ENCODE measurements around the gene MATR3.

MATR3 gene

GRCh38 chr5:139295346-139296057 is 2.0 kb downstream of the MATR3 start:
- Mint-ChIP-seq H3K27me3 (no peaks in the 10 kb centered on the region), H3K4me1 (peaks cover 50% of the 10 kb centered on the region), H3K27ac (ENCODE audit: low read depth) (peak overlapping the region; percentile 96), H3K36me3 (ENCODE audit: insufficient read depth) (peaks cover 40% of the 10 kb centered on the region), H3K4me3 (peak overlapping the region; percentile 97), H3K9me3 (no peaks in the 10 kb centered on the region)
- ATAC-seq (replicated peaks; ENCODE audit: extremely low read depth, poor library complexity, severe bottlenecking) (no peak), DNase-seq (ENCODE audit: low spot score in 2 of 2) (no peak)

- no peak for DNase-seq (ENCODE audit: low spot score in 2 of 2)
- H3K27me3 Mint-ChIP-seq: no peaks in the 10 kb centered on the region
- H3K4me3 Mint-ChIP-seq: peak overlapping the region; percentile 97
- no peak for ATAC-seq (replicated peaks; ENCODE audit: extremely low read depth, poor library complexity, severe bottlenecking)
- H3K27ac Mint-ChIP-seq (ENCODE audit: low read depth): peak overlapping the region; percentile 96
- no peaks in the 10 kb centered on the region for H3K9me3 Mint-ChIP-seq
- peaks cover 45% of the 10 kb centered on the region for H3K36me3 Mint-ChIP-seq (ENCODE audit: insufficient read depth)
- peaks cover 55% of the 10 kb centered on the region for H3K4me1 Mint-ChIP-seq
Measured at GRCh38 chr5:139296198-139296597, 2.7 kb downstream of the MATR3 start.

- H3K36me3 Mint-ChIP-seq (ENCODE audit: insufficient read depth): peaks cover 47% of the 10 kb centered on the region
- peak overlapping the region; percentile 97 for H3K4me3 Mint-ChIP-seq
- no peak for DNase-seq (ENCODE audit: low spot score in 2 of 2)
- H3K9me3 Mint-ChIP-seq: no peaks in the 10 kb centered on the region
- ATAC-seq (replicated peaks; ENCODE audit: extremely low read depth, poor library complexity, severe bottlenecking): no peak
- H3K4me1 Mint-ChIP-seq: peaks cover 62% of the 10 kb centered on the region
- peak overlapping the region; percentile 66 for H3K27ac Mint-ChIP-seq (ENCODE audit: low read depth)
- H3K27me3 Mint-ChIP-seq: no peaks in the 10 kb centered on the region
Measured at GRCh38 chr5:139296862-139297326, 3.4 kb downstream of the MATR3 start.

GRCh38 chr5:139297439-139298133 is 4.0 kb downstream of the MATR3 start:
- Mint-ChIP-seq H3K4me3 (peak overlapping the region; percentile 36), H3K9me3 (no peaks in the 10 kb centered on the region), H3K36me3 (ENCODE audit: insufficient read depth) (peaks cover 48% of the 10 kb centered on the region), H3K27ac (ENCODE audit: low read depth) (peak overlapping the region; percentile 66), H3K27me3 (no peaks in the 10 kb centered on the region), H3K4me1 (peaks cover 65% of the 10 kb centered on the region)
- ATAC-seq (replicated peaks; ENCODE audit: extremely low read depth, poor library complexity, severe bottlenecking) (no peak), DNase-seq (ENCODE audit: low spot score in 2 of 2) (no peak)

GRCh38 chr5:139298242-139298641 is 4.7 kb downstream of the MATR3 start:
- peaks cover 44% of the 10 kb centered on the region for H3K36me3 Mint-ChIP-seq (ENCODE audit: insufficient read depth)
- H3K27me3 Mint-ChIP-seq: no peaks in the 10 kb centered on the region
- DNase-seq (ENCODE audit: low spot score in 2 of 2): no peak
- peak overlapping the region; percentile 36 for H3K4me3 Mint-ChIP-seq
- peaks cover 68% of the 10 kb centered on the region for H3K4me1 Mint-ChIP-seq
- ATAC-seq (replicated peaks; ENCODE audit: extremely low read depth, poor library complexity, severe bottlenecking): no peak
- peak overlapping the region; percentile 66 for H3K27ac Mint-ChIP-seq (ENCODE audit: low read depth)
- H3K9me3 Mint-ChIP-seq: no peaks in the 10 kb centered on the region

- peaks cover 34% of the 10 kb centered on the region for H3K36me3 Mint-ChIP-seq (ENCODE audit: insufficient read depth)
- DNase-seq (ENCODE audit: low spot score in 2 of 2): no peak
- H3K4me1 Mint-ChIP-seq: peaks cover 80% of the 10 kb centered on the region
- no peaks in the 10 kb centered on the region for H3K27me3 Mint-ChIP-seq
- H3K9me3 Mint-ChIP-seq: no peaks in the 10 kb centered on the region
- peak overlapping the region; percentile 66 for H3K27ac Mint-ChIP-seq (ENCODE audit: low read depth)
- H3K4me3 Mint-ChIP-seq: peak overlapping the region; percentile 36
- ATAC-seq (replicated peaks; ENCODE audit: extremely low read depth, poor library complexity, severe bottlenecking): peak; percentile 56
Measured at GRCh38 chr5:139299486-139299885, 5.9 kb downstream of the MATR3 start.

- H3K27me3 Mint-ChIP-seq: no peaks in the 10 kb centered on the region
- no peak for ATAC-seq (replicated peaks; ENCODE audit: extremely low read depth, poor library complexity, severe bottlenecking)
- DNase-seq (ENCODE audit: low spot score in 2 of 2): no peak
- H3K4me3 Mint-ChIP-seq: peak overlapping the region; percentile 51
- peaks cover 83% of the 10 kb centered on the region for H3K4me1 Mint-ChIP-seq
- H3K9me3 Mint-ChIP-seq: no peaks in the 10 kb centered on the region
- H3K27ac Mint-ChIP-seq (ENCODE audit: low read depth): peak overlapping the region; percentile 32
- H3K36me3 Mint-ChIP-seq (ENCODE audit: insufficient read depth): peaks cover 20% of the 10 kb centered on the region
Measured at GRCh38 chr5:139301808-139302499, 8.4 kb downstream of the MATR3 start.

GRCh38 chr5:139304391-139305324 is 11.1 kb downstream of the MATR3 start:
- peak overlapping the region; percentile 58 for H3K4me3 Mint-ChIP-seq

GRCh38 chr5:139306197-139306596 is 12.7 kb downstream of the MATR3 start:
- no peaks in the 10 kb centered on the region for H3K9me3 Mint-ChIP-seq
- H3K36me3 Mint-ChIP-seq (ENCODE audit: insufficient read depth): peaks cover 18% of the 10 kb centered on the region
- H3K4me3 Mint-ChIP-seq: peak overlapping the region; percentile 50
- DNase-seq (ENCODE audit: low spot score in 2 of 2) (no peak), ATAC-seq (replicated peaks; ENCODE audit: extremely low read depth, poor library complexity, severe bottlenecking) (no peak)
- H3K27ac Mint-ChIP-seq (ENCODE audit: low read depth): peak overlapping the region; percentile 61
- no peaks in the 10 kb centered on the region for H3K27me3 Mint-ChIP-seq
- peaks cover 80% of the 10 kb centered on the region for H3K4me1 Mint-ChIP-seq

More at GRCh38 chr5:139304391-139305324, 11.1 kb downstream of the MATR3 start:
- DNase-seq (ENCODE audit: low spot score in 2 of 2): no peak
- peak overlapping the region; percentile 61 for H3K27ac Mint-ChIP-seq (ENCODE audit: low read depth)
- no peaks in the 10 kb centered on the region for H3K9me3 Mint-ChIP-seq
- ATAC-seq (replicated peaks; ENCODE audit: extremely low read depth, poor library complexity, severe bottlenecking): no peak
- peaks cover 19% of the 10 kb centered on the region for H3K36me3 Mint-ChIP-seq (ENCODE audit: insufficient read depth)
- peaks cover 77% of the 10 kb centered on the region for H3K4me1 Mint-ChIP-seq
- H3K27me3 Mint-ChIP-seq: no peaks in the 10 kb centered on the region

GRCh38 chr5:139306628-139307379 is 13.3 kb downstream of the MATR3 start:
- H3K27me3 Mint-ChIP-seq: no peaks in the 10 kb centered on the region
- DNase-seq (ENCODE audit: low spot score in 2 of 2): no peak
- peaks cover 78% of the 10 kb centered on the region for H3K4me1 Mint-ChIP-seq
- ATAC-seq (replicated peaks; ENCODE audit: extremely low read depth, poor library complexity, severe bottlenecking): no peak
- H3K36me3 Mint-ChIP-seq (ENCODE audit: insufficient read depth): peaks cover 17% of the 10 kb centered on the region
- no peaks in the 10 kb centered on the region for H3K9me3 Mint-ChIP-seq
- H3K4me3 Mint-ChIP-seq: peak overlapping the region; percentile 50
- H3K27ac Mint-ChIP-seq (ENCODE audit: low read depth): peak overlapping the region; percentile 61

- peak overlapping the region; percentile 23 for H3K27ac Mint-ChIP-seq (ENCODE audit: low read depth)
- peak overlapping the region; percentile 50 for H3K4me3 Mint-ChIP-seq
- peaks cover 65% of the 10 kb centered on the region for H3K4me1 Mint-ChIP-seq
- no peaks in the 10 kb centered on the region for H3K9me3 Mint-ChIP-seq
- H3K36me3 Mint-ChIP-seq (ENCODE audit: insufficient read depth): peaks cover 18% of the 10 kb centered on the region
- no peaks in the 10 kb centered on the region for H3K27me3 Mint-ChIP-seq
- ATAC-seq (replicated peaks; ENCODE audit: extremely low read depth, poor library complexity, severe bottlenecking) (no peak), DNase-seq (ENCODE audit: low spot score in 2 of 2) (no peak)
Measured at GRCh38 chr5:139308797-139309196, 15.3 kb downstream of the MATR3 start.
